ENCODE measurements around the gene PHF1.

PHF1 gene

DNA sequence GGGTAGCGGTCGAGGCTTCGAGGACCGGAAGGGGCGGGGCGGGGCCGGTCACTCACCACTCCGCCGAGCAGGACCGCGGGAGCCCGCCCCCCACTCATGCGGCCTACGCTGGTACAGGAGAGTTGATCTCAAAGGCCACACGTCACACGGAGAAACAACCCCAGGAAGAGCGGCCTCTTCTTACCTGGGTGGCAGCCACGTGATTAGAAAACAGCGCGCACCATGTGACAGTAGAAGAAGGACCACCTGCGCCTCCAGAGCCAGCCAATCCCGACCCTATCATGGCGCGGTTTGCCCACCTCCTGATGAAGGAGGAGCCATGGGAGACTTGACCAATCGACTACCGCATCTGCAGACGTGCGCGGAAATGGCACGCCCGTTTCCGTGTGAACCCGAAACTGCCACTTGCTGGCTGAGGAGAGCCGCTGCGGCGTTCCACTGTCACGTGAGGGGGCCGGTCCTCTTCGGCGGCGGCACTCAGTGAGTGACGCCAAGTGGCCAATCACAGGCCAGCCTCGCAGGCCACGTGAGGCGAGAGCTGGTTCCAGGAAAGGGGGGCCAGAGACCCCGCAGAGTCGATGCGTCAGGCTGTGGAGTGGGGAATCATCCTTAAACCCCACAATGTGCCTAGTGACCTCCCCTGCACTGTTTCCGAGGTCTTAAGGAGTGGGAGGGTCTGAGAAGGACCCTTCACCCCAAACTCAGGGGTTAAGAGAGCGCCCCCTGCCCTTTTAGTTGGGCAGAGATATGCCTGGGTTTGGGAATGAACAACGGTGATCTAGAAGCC, 7.3 kb downstream of the PHF1 start, which contains the start of gene CUTA:
TSS of gene CUTA (minus strand) at position 205 of the 787 bp plus-strand sequence. CDS start at position 98, 107 bp downstream.
- TF ChIP-seq, protein P1, sequence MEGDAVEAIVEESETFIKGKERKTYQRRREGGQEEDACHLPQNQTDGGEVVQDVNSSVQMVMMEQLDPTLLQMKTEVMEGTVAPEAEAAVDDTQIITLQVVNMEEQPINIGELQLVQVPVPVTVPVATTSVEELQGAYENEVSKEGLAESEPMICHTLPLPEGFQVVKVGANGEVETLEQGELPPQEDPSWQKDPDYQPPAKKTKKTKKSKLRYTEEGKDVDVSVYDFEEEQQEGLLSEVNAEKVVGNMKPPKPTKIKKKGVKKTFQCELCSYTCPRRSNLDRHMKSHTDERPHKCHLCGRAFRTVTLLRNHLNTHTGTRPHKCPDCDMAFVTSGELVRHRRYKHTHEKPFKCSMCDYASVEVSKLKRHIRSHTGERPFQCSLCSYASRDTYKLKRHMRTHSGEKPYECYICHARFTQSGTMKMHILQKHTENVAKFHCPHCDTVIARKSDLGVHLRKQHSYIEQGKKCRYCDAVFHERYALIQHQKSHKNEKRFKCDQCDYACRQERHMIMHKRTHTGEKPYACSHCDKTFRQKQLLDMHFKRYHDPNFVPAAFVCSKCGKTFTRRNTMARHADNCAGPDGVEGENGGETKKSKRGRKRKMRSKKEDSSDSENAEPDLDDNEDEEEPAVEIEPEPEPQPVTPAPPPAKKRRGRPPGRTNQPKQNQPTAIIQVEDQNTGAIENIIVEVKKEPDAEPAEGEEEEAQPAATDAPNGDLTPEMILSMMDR (IDR thresholded peaks at IDR 0.05; ENCODE audit: borderline replicate concordance, insufficient read depth, low read depth, low read length): peak; percentile 48; the same call in 1 of the 2 replicates

DNA sequence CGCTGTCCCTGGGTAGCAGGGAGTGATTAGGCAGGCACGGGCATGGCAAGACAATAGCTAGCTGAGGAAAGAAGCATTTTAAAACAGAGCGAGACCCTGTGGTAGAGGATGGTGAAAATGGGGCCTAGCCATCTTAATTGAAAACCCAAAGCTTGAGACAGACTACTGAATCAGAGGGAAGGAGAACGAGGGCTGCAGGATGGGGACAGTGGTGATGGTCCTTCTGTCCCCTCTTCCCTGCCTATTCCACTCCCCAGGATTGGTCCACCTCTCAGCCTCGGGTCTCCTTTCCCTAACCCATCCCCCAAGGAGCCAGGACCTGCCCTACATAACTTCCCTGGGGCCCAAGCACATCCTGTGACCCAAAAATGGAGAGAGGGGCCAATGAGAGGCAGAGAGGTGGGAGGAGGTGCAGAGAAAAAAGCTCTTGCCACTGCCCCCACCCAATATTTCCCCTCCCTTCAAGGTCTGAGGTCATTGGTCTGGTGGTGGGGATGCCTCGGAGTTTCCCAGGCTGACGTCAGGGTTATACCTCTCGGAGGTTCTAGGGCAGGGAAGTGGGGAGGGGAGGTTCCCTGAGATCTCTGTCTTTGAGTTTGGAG, 8.0 kb downstream of the PHF1 start:
- TF ChIP-seq, protein P1 (IDR thresholded peaks at IDR 0.05; ENCODE audit: borderline replicate concordance, insufficient read depth, low read depth, low read length): no peak
- H3K4me3 ChIP-seq (ENCODE audit: low read depth, low read length): peak overlapping the region; percentile 22

More for the DNA sequence above, 7.3 kb downstream of the PHF1 start, which contains the start of gene CUTA:
- H3K4me3 ChIP-seq (ENCODE audit: low read depth, low read length): peak within 1 kb of the TSS; percentile 54

DNA sequence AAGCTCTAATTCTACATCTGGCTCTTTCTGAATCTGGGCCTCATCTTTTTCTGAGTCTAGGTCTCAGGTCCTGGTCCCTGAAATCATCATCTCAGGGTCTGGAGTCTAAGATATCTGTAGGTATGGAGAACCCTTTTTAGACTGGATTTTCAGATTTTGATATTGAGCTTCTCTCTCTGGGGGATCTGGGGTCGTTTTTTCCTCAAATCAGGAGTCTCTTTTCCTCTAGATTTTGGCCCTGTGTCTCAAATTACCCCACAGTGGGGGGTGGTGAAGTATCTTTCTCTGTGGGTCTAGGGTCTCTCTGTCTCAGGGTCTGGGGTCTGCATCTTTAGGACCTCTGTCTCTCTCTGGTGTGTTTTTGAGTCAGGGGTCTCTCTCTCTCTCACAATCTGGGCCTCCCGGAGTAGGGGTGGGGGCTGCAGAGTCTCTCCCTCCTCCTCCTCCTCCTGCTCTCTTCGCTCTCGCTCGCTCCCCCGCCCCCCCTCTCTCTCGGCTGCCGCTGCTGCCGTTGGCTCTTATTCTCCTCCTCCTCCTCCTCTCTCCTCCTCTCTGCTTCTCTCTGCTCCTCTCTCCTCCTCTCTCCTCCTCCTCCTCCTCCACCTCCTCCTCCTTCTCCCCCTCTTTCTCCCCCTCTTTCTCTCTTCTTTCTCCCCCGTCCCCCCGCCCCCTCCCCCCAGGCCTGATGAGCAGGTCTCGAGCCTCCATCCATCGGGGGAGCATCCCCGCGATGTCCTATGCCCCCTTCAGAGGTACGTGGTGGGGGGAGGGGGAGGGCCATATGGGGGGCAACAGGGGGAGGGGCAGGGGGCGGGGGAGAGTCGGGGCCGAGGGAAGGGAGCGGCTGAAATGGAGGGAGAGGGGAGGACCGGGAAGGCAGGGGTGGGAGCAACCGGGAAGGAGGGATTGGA, 9.0 kb downstream of the PHF1 start, which contains the start of gene SYNGAP1:
TSS of gene SYNGAP1 (plus strand) at position 486 of the 911 bp plus-strand sequence. CDS start at position 686, 200 bp downstream.
- no peak within 1 kb of the TSS for H3K4me3 ChIP-seq (ENCODE audit: low read depth, low read length)
- TF ChIP-seq, protein P1 (IDR thresholded peaks at IDR 0.05; ENCODE audit: borderline replicate concordance, insufficient read depth, low read depth, low read length): no peak

DNA sequence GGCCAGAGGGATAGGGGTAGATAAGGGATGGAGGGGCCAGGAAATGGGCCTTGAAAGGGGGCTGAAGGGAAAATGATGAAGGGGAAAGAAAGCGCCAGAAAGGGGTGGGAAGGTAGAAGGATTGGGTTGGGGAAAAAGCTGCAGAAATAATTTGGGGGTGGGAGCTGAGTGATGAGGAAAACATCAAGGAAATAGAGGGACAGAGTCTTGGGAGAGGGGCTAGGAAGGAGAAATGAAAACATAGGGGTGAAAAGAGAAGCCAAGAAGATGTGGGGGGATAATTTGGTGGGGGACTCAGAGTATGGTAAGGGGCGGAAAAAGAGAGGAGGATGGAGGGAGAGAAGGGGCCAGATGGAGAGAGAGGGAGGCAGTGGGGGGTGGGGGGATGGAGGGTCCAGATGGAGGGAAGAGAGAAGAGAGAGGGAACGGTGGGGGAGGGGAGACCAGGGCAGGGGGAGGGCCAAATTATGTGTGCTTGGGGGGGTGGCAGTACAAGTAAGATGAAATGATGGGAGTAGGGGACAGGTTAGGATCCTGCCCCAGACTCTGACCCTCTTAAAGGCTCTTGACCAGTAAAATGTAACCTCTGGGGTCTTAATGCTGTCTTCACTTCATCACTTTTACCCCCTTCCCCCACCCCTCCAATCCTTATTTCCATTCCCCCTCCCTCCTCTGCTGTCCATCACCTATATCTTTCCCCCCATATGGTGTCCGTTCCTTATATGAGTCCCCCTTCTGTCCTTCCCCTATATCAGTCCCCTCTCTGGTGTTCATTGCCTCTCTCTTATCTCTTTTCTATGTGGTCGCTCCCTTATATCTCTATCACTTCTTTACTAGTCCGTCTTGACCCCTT, 9.9 kb downstream of the PHF1 start:
- TF ChIP-seq, protein P1 (IDR thresholded peaks at IDR 0.05; ENCODE audit: borderline replicate concordance, insufficient read depth, low read depth, low read length): no peak
- no peak overlapping the region for H3K4me3 ChIP-seq (ENCODE audit: low read depth, low read length)

DNA sequence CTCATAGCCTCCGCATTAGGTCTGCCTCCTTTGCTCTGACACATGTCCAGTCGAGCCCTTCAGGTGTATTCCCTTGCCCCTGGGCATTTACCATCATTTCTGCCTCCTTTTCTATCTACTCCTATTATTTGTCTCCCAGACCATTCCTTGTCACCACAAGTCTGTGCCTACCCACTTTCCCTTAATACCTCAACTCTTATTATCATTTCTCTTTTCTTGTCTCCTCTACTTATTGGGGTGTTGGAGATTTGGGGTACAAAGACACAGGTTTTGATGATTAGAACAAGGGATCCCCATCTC, 10.5 kb downstream of the PHF1 start:
- TF ChIP-seq, protein P1 (IDR thresholded peaks at IDR 0.05; ENCODE audit: borderline replicate concordance, insufficient read depth, low read depth, low read length): no peak
- no peak overlapping the region for H3K4me3 ChIP-seq (ENCODE audit: low read depth, low read length)

DNA sequence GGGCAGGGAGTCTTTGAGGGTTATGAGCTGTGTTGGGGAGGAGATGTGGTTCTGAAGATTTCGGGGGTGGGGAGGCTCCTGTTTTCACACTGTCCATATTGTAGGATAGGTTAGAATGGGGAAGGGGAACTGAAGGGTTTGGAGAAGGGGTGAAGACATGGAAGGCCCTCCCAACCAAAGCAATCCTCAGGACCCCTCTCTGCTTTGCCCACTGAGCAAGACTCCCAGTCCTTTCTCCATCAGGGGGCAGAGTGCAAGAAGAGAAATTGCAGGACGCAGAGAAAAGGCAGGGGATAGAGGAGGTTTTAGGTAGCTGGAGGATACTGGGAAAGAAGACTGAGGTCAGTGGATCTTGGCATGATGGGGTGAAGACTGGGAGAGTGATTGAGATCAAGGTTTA, 13.0 kb downstream of the PHF1 start:
- TF ChIP-seq, protein P1 (IDR thresholded peaks at IDR 0.05; ENCODE audit: borderline replicate concordance, insufficient read depth, low read depth, low read length): no peak
- H3K4me3 ChIP-seq (ENCODE audit: low read depth, low read length): no peak overlapping the region
